Neuronal stem cell (in vitro differentiated cells): ENCODE measurements around the gene RBP7.

Experiments used
- DNase-seq: peaks from one replicate; pipeline ENCODE4 v3.0.0-alpha.2; 2013; ENCODE audit warnings: low spot score
- H2AFZ ChIP-seq: one replicate; pipeline ENCODE4 v1.6.1; 2013; ENCODE audit warnings: mild to moderate bottlenecking, low read length, inconsistent platforms
- H2AK5ac ChIP-seq: 2 replicates; pipeline ENCODE4 v1.6.1; 2013; ENCODE audit warnings: low read depth, mild to moderate bottlenecking, inconsistent platforms, low read length, moderate library complexity, mixed read lengths
- H2BK120ac ChIP-seq: 2 replicates; pipeline ENCODE4 v1.6.1; 2013; ENCODE audit warnings: low read depth, mild to moderate bottlenecking, inconsistent platforms, low read length, moderate library complexity, mixed read lengths
- H2BK12ac ChIP-seq: one replicate; pipeline ENCODE4 v1.6.1; 2013; ENCODE audit warnings: low read length, inconsistent platforms
- H2BK15ac ChIP-seq: 2 replicates; pipeline ENCODE4 v1.6.1; 2013; ENCODE audit warnings: mild to moderate bottlenecking, low read length, inconsistent platforms, mixed read lengths
- H2BK5ac ChIP-seq: one replicate; pipeline ENCODE4 v1.6.1; 2013; ENCODE audit warnings: inconsistent platforms, mild to moderate bottlenecking, low read length, moderate library complexity
- H3K14ac ChIP-seq: one replicate; pipeline ENCODE4 v1.6.1; 2013; ENCODE audit warnings: low read length, inconsistent platforms
- H3K18ac ChIP-seq: 2 replicates; pipeline ENCODE4 v1.6.1; 2013; ENCODE audit warnings: low read length, inconsistent platforms
- H3K23ac ChIP-seq: 2 replicates; pipeline ENCODE4 v1.6.1; 2013; ENCODE audit warnings: low read depth, mild to moderate bottlenecking, mixed read lengths, low read length, inconsistent platforms; ENCODE audit not compliant: poor library complexity
- H3K27ac ChIP-seq: replicated peaks from 3 replicates; pipeline ENCODE4 v1.5.1; 2013; ENCODE audit warnings: low read length, inconsistent platforms
- H3K27me3 ChIP-seq, 3 experiments: 2 replicates each; pipeline ENCODE4 v1.6.1; 2013; ENCODE audit warnings: low read length in 3 of 3, mild to moderate bottlenecking in 2 of 3, inconsistent platforms in 1 of 3, low read depth in 1 of 3, mixed read lengths in 1 of 3, moderate library complexity in 1 of 3; ENCODE audit not compliant: control insufficient read depth in 3 of 3, insufficient read depth in 3 of 3
- H3K36me3 ChIP-seq, 2 donors: replicated peaks in 1 of 2; 2 replicates each; pipeline ENCODE4 v1.6.1; 2013; ENCODE audit warnings: low read length in 2 of 2; ENCODE audit not compliant: control insufficient read depth in 2 of 2, insufficient read depth in 2 of 2
- H3K4ac ChIP-seq: 2 replicates; pipeline ENCODE4 v1.6.1; 2013; ENCODE audit warnings: inconsistent platforms, mild to moderate bottlenecking, low read length, moderate library complexity
- H3K4me1 ChIP-seq, 2 donors: 1 replicate in 1 of 2; 2 replicates in 1 of 2; pipeline ENCODE4 v1.6.1; 2013; ENCODE audit warnings: low read length in 2 of 2, low read depth in 1 of 2; ENCODE audit not compliant: control insufficient read depth in 2 of 2, insufficient read depth in 1 of 2
- H3K4me2 ChIP-seq: one replicate; pipeline ENCODE4 v1.6.1; 2013; ENCODE audit warnings: mild to moderate bottlenecking, low read length, inconsistent platforms; ENCODE audit not compliant: insufficient read depth, poor library complexity, severe bottlenecking
- H3K4me3 ChIP-seq, 2 donors: 2 replicates each; pipeline ENCODE4 v1.5.1; 2013; ENCODE audit warnings: low read length in 2 of 2, mild to moderate bottlenecking in 2 of 2, inconsistent platforms in 1 of 2, moderate library complexity in 1 of 2
- H3K79me1 ChIP-seq: one replicate; pipeline ENCODE4 v1.6.1; 2013; ENCODE audit warnings: low read depth, mild to moderate bottlenecking, inconsistent platforms, low read length, moderate library complexity
- H3K9ac ChIP-seq: one replicate; pipeline ENCODE4 v1.6.1; 2013; ENCODE audit warnings: mild to moderate bottlenecking, low read depth, low read length, inconsistent platforms; ENCODE audit not compliant: poor library complexity
- H3K9me3 ChIP-seq, 2 donors: replicated peaks in 1 of 2; 2 replicates each; pipeline versions ENCODE3 to v1.6.1; 2013; ENCODE audit warnings: low read length in 2 of 2, mild to moderate bottlenecking in 2 of 2, inconsistent platforms in 1 of 2, low read depth in 1 of 2, mixed read lengths in 1 of 2, moderate library complexity in 1 of 2; ENCODE audit not compliant: control insufficient read depth in 2 of 2, insufficient read depth in 1 of 2
- H4K8ac ChIP-seq: one replicate; pipeline ENCODE4 v1.6.1; 2013; ENCODE audit warnings: low read depth, mild to moderate bottlenecking, inconsistent platforms, low read length, moderate library complexity
- H4K91ac ChIP-seq: one replicate; pipeline ENCODE4 v1.6.1; 2013; ENCODE audit warnings: low read length, low read depth, mild to moderate bottlenecking, inconsistent platforms; ENCODE audit not compliant: poor library complexity
- WGBS, 2 donors: extraction: QIAGEN DNeasy Blood & Tissue Kit; methylation state at CpG; one replicate each; pipeline ENCODE4 v1.1.7; 2013; ENCODE audit warnings: missing lambda C conversion rate in 2 of 2, mixed read lengths in 1 of 2; ENCODE audit not compliant: insufficient read length in 2 of 2, insufficient replicate concordance in 1 of 2; ENCODE audit errors: extremely low coverage in 2 of 2; 5-methylcytosine and 5-hydroxymethylcytosine counted together

The RBP7 gene

DNA sequence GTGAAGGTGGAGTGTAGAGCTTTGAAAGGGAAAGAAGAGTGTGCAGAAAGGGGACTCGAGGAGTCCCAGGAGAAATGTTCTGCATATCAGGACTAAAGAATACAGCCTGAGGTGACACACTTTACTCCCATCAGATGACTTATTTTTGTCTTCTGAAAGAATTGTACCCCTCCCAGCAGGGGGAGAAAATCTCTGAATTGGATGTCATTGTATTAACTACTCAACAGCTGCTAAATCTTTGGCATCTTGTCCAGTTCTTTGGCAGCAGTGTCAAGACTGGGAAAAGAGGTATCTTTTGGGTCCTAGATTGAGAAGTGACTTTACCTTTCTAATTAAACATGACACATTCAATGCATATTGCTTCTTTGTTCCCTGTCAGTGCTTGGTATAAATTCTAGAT lies 54.6 kb downstream of the RBP7 start:
- no peak overlapping the region for H3K18ac ChIP-seq
- no peak overlapping the region for H4K8ac ChIP-seq
- no peak overlapping the region for H4K91ac ChIP-seq
- H3K9ac ChIP-seq = no peak overlapping the region
- H3K27me3 ChIP-seq = no peaks in the 10 kb centered on the region
- no peak overlapping the region for H2BK12ac ChIP-seq
- H3K23ac ChIP-seq = no peak overlapping the region
- no peak overlapping the region for H3K14ac ChIP-seq
- no peak overlapping the region for H2BK15ac ChIP-seq
- no CpG with 5 or more reads among the region's 1 CpG for WGBS, 2 donors
- H2AK5ac ChIP-seq = no peak overlapping the region
- H3K9me3 ChIP-seq = no peaks in the 10 kb centered on the region
- H3K4ac ChIP-seq = no peak overlapping the region
- no peak overlapping the region for H2AFZ ChIP-seq
- peaks cover 2 to 30% of the 10 kb centered on the region in 2 donors for H3K36me3 ChIP-seq
- no peak for DNase-seq
- no peak overlapping the region for H3K4me2 ChIP-seq
- H3K79me1 ChIP-seq = peaks cover 3% of the 10 kb centered on the region
- H2BK5ac ChIP-seq = no peak overlapping the region
- no peak overlapping the region for H3K27ac ChIP-seq
- H3K4me3 ChIP-seq = no peak overlapping the region
- peaks cover 0 to 1% of the 10 kb centered on the region in 2 donors for H3K4me1 ChIP-seq
- no peak overlapping the region for H2BK120ac ChIP-seq

DNA sequence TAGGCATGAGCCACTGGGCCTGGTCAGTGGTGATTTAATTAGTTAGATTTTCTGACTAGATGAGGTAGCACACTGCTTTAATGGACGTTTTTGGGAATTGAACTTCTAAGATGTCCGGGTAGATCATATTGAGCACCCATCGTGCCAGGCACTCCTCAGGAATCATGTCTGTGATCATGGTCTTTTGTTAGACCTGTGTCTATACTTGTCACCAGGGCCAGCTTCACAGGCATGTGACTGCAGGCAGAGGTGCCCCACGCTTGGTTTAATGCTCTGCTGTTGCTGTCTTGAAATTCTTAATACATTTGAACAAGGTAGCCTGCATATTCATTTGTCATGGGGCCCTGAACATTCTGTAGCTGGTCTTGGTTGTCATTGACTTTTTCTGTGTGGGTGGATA lies 55.3 kb downstream of the RBP7 start:
- H3K4ac ChIP-seq = no peak overlapping the region
- WGBS, 2 donors = no CpG with 5 or more reads among the region's 4 CpGs
- no peak overlapping the region for H3K4me2 ChIP-seq
- H2BK15ac ChIP-seq = no peak overlapping the region
- no peak overlapping the region for H4K91ac ChIP-seq
- H3K4me3 ChIP-seq = peak overlapping the region in 1 of 2 donors; percentile 25
- no peak overlapping the region for H3K14ac ChIP-seq
- H3K9ac ChIP-seq = no peak overlapping the region
- no peak overlapping the region for H2BK12ac ChIP-seq
- H3K9me3 ChIP-seq = no peaks in the 10 kb centered on the region
- no peak overlapping the region for H2AK5ac ChIP-seq
- no peak overlapping the region for H3K18ac ChIP-seq
- H2AFZ ChIP-seq = no peak overlapping the region
- no peak overlapping the region for H2BK5ac ChIP-seq
- H4K8ac ChIP-seq = no peak overlapping the region
- peaks cover 0 to 1% of the 10 kb centered on the region in 2 donors for H3K4me1 ChIP-seq
- peaks cover 3% of the 10 kb centered on the region for H3K79me1 ChIP-seq
- H3K27ac ChIP-seq = no peak overlapping the region
- no peak for DNase-seq
- no peaks in the 10 kb centered on the region for H3K27me3 ChIP-seq
- no peak overlapping the region for H2BK120ac ChIP-seq
- H3K23ac ChIP-seq = no peak overlapping the region
- H3K36me3 ChIP-seq = peaks cover 2 to 31% of the 10 kb centered on the region in 2 donors

GRCh38 chr1:10054465-10054864 lies 57.4 kb downstream of the RBP7 start:
- no peak overlapping the region for H3K4ac ChIP-seq
- H3K18ac ChIP-seq = no peak overlapping the region
- no peak for DNase-seq
- H2BK5ac ChIP-seq = no peak overlapping the region
- peaks cover 2 to 25% of the 10 kb centered on the region in 2 donors for H3K36me3 ChIP-seq
- H3K27ac ChIP-seq = no peak overlapping the region
- no peak overlapping the region for H3K4me2 ChIP-seq
- H3K23ac ChIP-seq = no peak overlapping the region
- WGBS, 2 donors = no CpG with 5 or more reads among the region's 2 CpGs
- H3K4me3 ChIP-seq = no peak overlapping the region
- no peak overlapping the region for H3K14ac ChIP-seq
- H3K9me3 ChIP-seq = no peaks in the 10 kb centered on the region
- peaks cover 6% of the 10 kb centered on the region for H3K79me1 ChIP-seq
- peaks cover 0 to 7% of the 10 kb centered on the region in 2 donors for H3K4me1 ChIP-seq
- H4K8ac ChIP-seq = no peak overlapping the region
- no peaks in the 10 kb centered on the region for H3K27me3 ChIP-seq
- H2AK5ac ChIP-seq = no peak overlapping the region
- no peak overlapping the region for H2AFZ ChIP-seq
- H4K91ac ChIP-seq = no peak overlapping the region
- no peak overlapping the region for H2BK12ac ChIP-seq
- no peak overlapping the region for H3K9ac ChIP-seq
- H2BK15ac ChIP-seq = no peak overlapping the region
- H2BK120ac ChIP-seq = no peak overlapping the region

GRCh38 chr1:10056599-10056987 lies 59.6 kb downstream of the RBP7 start:
- no peak overlapping the region for H4K8ac ChIP-seq
- H2BK120ac ChIP-seq = no peak overlapping the region
- no peak overlapping the region for H3K4me3 ChIP-seq
- H3K4ac ChIP-seq = no peak overlapping the region
- no peak overlapping the region for H2AFZ ChIP-seq
- peaks cover 0 to 7% of the 10 kb centered on the region in 2 donors for H3K4me1 ChIP-seq
- H4K91ac ChIP-seq = no peak overlapping the region
- H3K27me3 ChIP-seq = no peaks in the 10 kb centered on the region
- no peak overlapping the region for H2BK12ac ChIP-seq
- H2BK15ac ChIP-seq = no peak overlapping the region
- H3K36me3 ChIP-seq = peaks cover 2 to 9% of the 10 kb centered on the region in 2 donors
- peaks cover 6% of the 10 kb centered on the region for H3K79me1 ChIP-seq
- H2AK5ac ChIP-seq = no peak overlapping the region
- H3K9ac ChIP-seq = no peak overlapping the region
- no peak overlapping the region for H2BK5ac ChIP-seq
- H3K9me3 ChIP-seq = no peaks in the 10 kb centered on the region
- H3K14ac ChIP-seq = no peak overlapping the region
- H3K27ac ChIP-seq = no peak overlapping the region
- H3K18ac ChIP-seq = no peak overlapping the region
- H3K23ac ChIP-seq = no peak overlapping the region
- DNase-seq = no peak
- no CpG with 5 or more reads among the region's 4 CpGs for WGBS, 2 donors
- H3K4me2 ChIP-seq = no peak overlapping the region
